Glutamatergic neuron (in vitro differentiated cells): Measurements from ENCODE around the gene ABL2. TPM values are rescaled to one million over a fixed set of nuclear protein-coding genes. Genes with fewer than 3 reads are reported as not detected.
A peak's percentile ranks its signal among the peaks of the same experiment; 100 is the strongest.

ENCODE experiments used
- DNase-seq: peaks from one replicate; pipeline ENCODE4 v3.0.0; 2022
- H3K27ac Mint-ChIP-seq: one replicate; pipeline ENCODE4 v1.8.0; 2020; ENCODE audit warnings: mild to moderate bottlenecking, mixed read lengths, inconsistent platforms; ENCODE audit not compliant: unreplicated experiment
- H3K27me3 Mint-ChIP-seq: one replicate; pipeline ENCODE4 v1.8.0; 2020; ENCODE audit warnings: mild to moderate bottlenecking, moderate library complexity, mixed read lengths, inconsistent platforms; ENCODE audit not compliant: unreplicated experiment
- H3K36me3 Mint-ChIP-seq: one replicate; pipeline ENCODE4 v1.8.0; 2020; ENCODE audit warnings: mild to moderate bottlenecking, mixed read lengths, inconsistent platforms; ENCODE audit not compliant: unreplicated experiment
- H3K4me1 Mint-ChIP-seq: one replicate; pipeline ENCODE4 v1.8.0; 2020; ENCODE audit warnings: mild to moderate bottlenecking, low read depth, mixed read lengths, inconsistent platforms; ENCODE audit not compliant: unreplicated experiment
- H3K4me3 Mint-ChIP-seq: one replicate; pipeline ENCODE4 v1.8.0; 2020; ENCODE audit warnings: mild to moderate bottlenecking, mixed read lengths, inconsistent platforms; ENCODE audit not compliant: unreplicated experiment
- H3K9me3 Mint-ChIP-seq: one replicate; pipeline ENCODE4 v1.8.0; 2020; ENCODE audit warnings: mild to moderate bottlenecking, moderate library complexity, mixed read lengths, inconsistent platforms; ENCODE audit not compliant: unreplicated experiment
- CTCF ChIP-seq: fragments of 200-600 bp; sonication (generic); IDR thresholded peaks from one replicate; pipeline ENCODE4 v1.5.0; 2021; ENCODE audit not compliant: partially characterized antibody, unreplicated experiment
- total RNA-seq: library from RNA; stranded (reverse); fragmentation: NEBNext Ultra II Directional; extraction: Animal tissue kit (Norgen Biotek cat#: 25700); gene quantifications from one replicate; pipeline ENCODE4 v1.2.1, GENCODE V29; 2021; ENCODE audit not compliant: unreplicated experiment

The ABL2 gene
- total RNA-seq, 1 donor from 2014 or later, result 24.7 TPM

GRCh38 chr1:179091691-179092165 is 137.7 kb downstream of the ABL2 start:
- Mint-ChIP-seq H3K27ac (peak overlapping the region; percentile 93), H3K9me3 (peaks cover 4% of the 10 kb centered on the region), H3K36me3 (peaks cover 7% of the 10 kb centered on the region)

GRCh38 chr1:179090923-179091322 is 138.6 kb downstream of the ABL2 start:
- peak overlapping the region; percentile 93 for H3K27ac Mint-ChIP-seq
- H3K27me3 Mint-ChIP-seq, result peaks cover 7% of the 10 kb centered on the region
- H3K4me1 Mint-ChIP-seq, result peaks cover 23% of the 10 kb centered on the region
- TF ChIP-seq CTCF, result no peak
- peaks cover 7% of the 10 kb centered on the region for H3K36me3 Mint-ChIP-seq
- H3K4me3 Mint-ChIP-seq, result peak overlapping the region; percentile 53
- DNase-seq, result no peak
- peaks cover 4% of the 10 kb centered on the region for H3K9me3 Mint-ChIP-seq

More at GRCh38 chr1:179091691-179092165, 137.7 kb downstream of the ABL2 start:
- peak; percentile 77 for DNase-seq
- Mint-ChIP-seq H3K4me3 (peak overlapping the region; percentile 53), H3K27me3 (peaks cover 7% of the 10 kb centered on the region), H3K4me1 (peaks cover 23% of the 10 kb centered on the region)
- no peak for TF ChIP-seq CTCF

- Mint-ChIP-seq H3K4me1 (peaks cover 21% of the 10 kb centered on the region), H3K27ac (peak overlapping the region; percentile 71), H3K9me3 (peaks cover 4% of the 10 kb centered on the region), H3K36me3 (peaks cover 7% of the 10 kb centered on the region), H3K4me3 (peak overlapping the region; percentile 26), H3K27me3 (peaks cover 5% of the 10 kb centered on the region)
- DNase-seq, result no peak
- no peak for TF ChIP-seq CTCF
Observed at GRCh38 chr1:179090522-179090921, 139.0 kb downstream of the ABL2 start.

GRCh38 chr1:179089827-179090482 is 139.5 kb downstream of the ABL2 start:
- peaks cover 17% of the 10 kb centered on the region for H3K4me1 Mint-ChIP-seq
- no peak for DNase-seq
- H3K27ac Mint-ChIP-seq, result peak overlapping the region; percentile 71
- H3K36me3 Mint-ChIP-seq, result peaks cover 7% of the 10 kb centered on the region
- no peak for TF ChIP-seq CTCF
- peaks cover 7% of the 10 kb centered on the region for H3K27me3 Mint-ChIP-seq
- peaks cover 4% of the 10 kb centered on the region for H3K9me3 Mint-ChIP-seq
- peak overlapping the region; percentile 26 for H3K4me3 Mint-ChIP-seq

- Mint-ChIP-seq H3K9me3 (peaks cover 7% of the 10 kb centered on the region), H3K27ac (no peak overlapping the region), H3K27me3 (peaks cover 4% of the 10 kb centered on the region), H3K4me3 (no peak overlapping the region), H3K36me3 (no peaks in the 10 kb centered on the region), H3K4me1 (peaks cover 17% of the 10 kb centered on the region)
- no peak for DNase-seq
- TF ChIP-seq CTCF, result no peak
Observed at GRCh38 chr1:179087665-179088064, 141.8 kb downstream of the ABL2 start.
